Heart right ventricle (tissue), 16 donors: Measurements from ENCODE around the gene CNOT6. TPM values are rescaled to one million over a fixed set of nuclear protein-coding genes. Genes with fewer than 3 reads are reported as not detected.
"Not testable (repeated sequence)": the region's sequence is repeated elsewhere in the genome, so short reads cannot be mapped to it uniquely, and the experiment has no call there.

ENCODE experiments used
- ATAC-seq, 8 donors: fragments of 200-7000 bp; cut with Tn5 transposase; one replicate each; pipeline ENCODE4 v1.9.1; 2020; ENCODE audit warnings: mild to moderate bottlenecking in 8 of 8, moderate library complexity in 8 of 8, moderate number of reproducible peaks in 1 of 8
- DNase-seq, 2 donors: peaks; one replicate each; pipeline ENCODE4 v3.0.0-alpha.2; 2020
- H3K27ac ChIP-seq, 10 donors: fragments of 200-600 bp; sonication (generic) in 2 of 10; one replicate each; pipeline versions ENCODE4 v1.5.0 to v1.8.0; 2020 to 2022; ENCODE audit warnings: mild to moderate bottlenecking in 3 of 10
- H3K27me3 ChIP-seq, 7 donors: fragments of 200-600 bp; one replicate each; pipeline ENCODE4 v1.8.0; 2021 to 2022; ENCODE audit warnings: mild to moderate bottlenecking in 2 of 7
- H3K36me3 ChIP-seq, 9 donors: fragments of 200-600 bp; sonication (generic) in 1 of 9; one replicate each; pipeline versions ENCODE4 v1.5.0 to v1.8.0; 2020 to 2022; ENCODE audit warnings: mild to moderate bottlenecking in 2 of 9
- H3K4me1 ChIP-seq, 9 donors: fragments of 200-600 bp; sonication (generic) in 1 of 9; one replicate each; pipeline versions ENCODE4 v1.5.0 to v1.8.0; 2020 to 2022; ENCODE audit warnings: mild to moderate bottlenecking in 4 of 9
- H3K4me3 ChIP-seq, 10 donors: fragments of 200-600 bp; sonication (generic) in 2 of 10; one replicate each; pipeline versions ENCODE4 v1.5.0 to v1.8.0; 2020 to 2022; ENCODE audit warnings: mild to moderate bottlenecking in 7 of 10, moderate library complexity in 2 of 10
- H3K9me3 ChIP-seq, 11 donors: fragments of 200-600 bp in 10 of 11; sonication (generic) in 2 of 11; one replicate each; pipeline versions ENCODE4 v1.5.0 to v1.8.0; 2013 to 2022; ENCODE audit warnings: mild to moderate bottlenecking in 2 of 11, control low read depth in 1 of 11, moderate library complexity in 1 of 11
- CTCF ChIP-seq, 9 donors: fragments of 200-600 bp; sonication (generic) in 2 of 9; IDR thresholded peaks; one replicate each; pipeline versions ENCODE4 v1.5.0 to v1.8.0; 2021 to 2022; ENCODE audit warnings: antibody characterized with exemption in 9 of 9, mild to moderate bottlenecking in 5 of 9, moderate library complexity in 1 of 9
- WGBS, 2 donors: extraction: QIAGEN DNeasy Blood & Tissue Kit; methylation state at CpG; one replicate each; pipeline ENCODE4 v1.1.7; 2013; ENCODE audit warnings: inconsistent platforms in 1 of 2; 5-methylcytosine and 5-hydroxymethylcytosine counted together
- intact Hi-C, 10 donors: fragments of 100-400 bp; cut with DNase I; formaldehyde crosslinking; loops; one replicate each; pipeline versions ENCODE4 v1.11.1 to v1.14.2; 2022
- polyA plus RNA-seq, 2 donors: library from polyadenylated mRNA; stranded (reverse); fragments of 200-250 nt; gene quantifications; one replicate each; pipeline ENCODE4 v1.2.3, GENCODE V29; 2013
- total RNA-seq, 10 donors: library from RNA; stranded (reverse); fragmentation: NEBNext Ultra II Directional in 3 of 10; extraction: Animal tissue kit (Norgen Biotek cat#: 25700) in 3 of 10; gene quantifications; one replicate each; pipeline versions ENCODE4 v1.2.1 to v1.2.4, GENCODE V29; 2021 to 2023
- donor health status: Arrhythmogenic right ventricular cardiomyopathy.
- donor health status: ischemic (EF 13 %, LVEDD 7.1; RV severe dilation, severe dysfunction).
- donor health status: healthy with polysubstance abuse.
- donor health status: DM: no; HTN: yes; CAD: no.
- donor health status: DM: no; HTN: no; CAD: no.
- donor health status: ischemic (EF 25% LVEDD 6.9; RV normal size, moderate dysfunction).
- donor health status: ischemic (EF 25% LVEDD 5.7; RV mildly dilated, moderate dysfunction).
- donor health status: healthy.
- donor health status: DM: yes; HTN: yes; CAD: no.
- donor health status: Ischemic cardiomyopathy.
- donor health status: ischemic (EF 35%, LVEDD 5.7; RV mildly dilated, moderate dysfunction).
- donor health status: nonischemic (EF 11% LVEDD 7.7; RV severe dilation, severe dysfunction).
- donor health status: DM: yes; HTN: yes; CAD: no.
- donor health status: PGD.
- donor health status: ischemic (EF 29% LVEDD 5.4; RV normal size, mild dysfunction).
- donor health status: nonischemic (EF 23%, LVEDD 6.1; RV moderate dilation, normal function).

Gene CNOT6
- total and polyA plus RNA-seq, 12 donors, result 3.8 to 20.5 (median 13.1) TPM

- Histone ChIP-seq H3K27ac (no peak overlapping the region), H3K9me3 (no peaks in the 10 kb centered on the region), H3K4me3 (no peak overlapping the region), H3K27me3 (no peaks in the 10 kb centered on the region), H3K36me3 (no peaks in the 10 kb centered on the region), H3K4me1 (peaks cover 0 to 3% (median 0%) of the 10 kb centered on the region in 9 donors)
- WGBS, 2 donors, result 78 to 83% methylated on average over 6 of the region's 6 CpGs
- DNase-seq, result no peak
- ATAC-seq, result peak in 1 of 8 donors; percentile 19
- TF ChIP-seq CTCF (IDR thresholded peaks at IDR 0.05), result no peak
- intact Hi-C loops, result no loop called here
Measured at GRCh38 chr5:180507661-180508060, 13.5 kb downstream of the CNOT6 start.

- no peak for TF ChIP-seq CTCF (IDR thresholded peaks at IDR 0.05)
- Histone ChIP-seq H3K4me3 (no peak overlapping the region), H3K4me1 (peaks cover 0 to 20% (median 0%) of the 10 kb centered on the region in 9 donors), H3K9me3 (no peaks in the 10 kb centered on the region), H3K36me3 (no peaks in the 10 kb centered on the region), H3K27ac (no peak overlapping the region), H3K27me3 (no peaks in the 10 kb centered on the region)
- intact Hi-C loops, result no loop called here
- 99% methylated on average over 3 of the region's 3 CpGs for WGBS, 2 donors
- DNase-seq (no peak), ATAC-seq (no peak)
Measured at GRCh38 chr5:180515294-180515693, 21.1 kb downstream of the CNOT6 start.

- intact Hi-C loops, ATAC-seq, H3K9me3 ChIP-seq, H3K36me3 ChIP-seq, H3K4me3 ChIP-seq, H3K27ac ChIP-seq, DNase-seq, H3K27me3 ChIP-seq: not testable (repeated sequence)
- peaks cover 0 to 22% (median 0%) of the 10 kb centered on the region in 9 donors for H3K4me1 ChIP-seq
- WGBS, 2 donors, result 94 to 98% methylated on average over 7 of the region's 7 CpGs
Measured at GRCh38 chr5:180515974-180516373, 21.8 kb downstream of the CNOT6 start.

GRCh38 chr5:180516440-180516839 lies 22.3 kb downstream of the CNOT6 start:
- TF ChIP-seq CTCF (IDR thresholded peaks at IDR 0.05), result no peak
- Histone ChIP-seq H3K4me3 (no peak overlapping the region), H3K36me3 (no peaks in the 10 kb centered on the region), H3K27ac (no peak overlapping the region), H3K4me1 (peaks cover 0 to 27% (median 0%) of the 10 kb centered on the region in 9 donors), H3K9me3 (no peaks in the 10 kb centered on the region), H3K27me3 (no peaks in the 10 kb centered on the region)
- ATAC-seq, result no peak
- 77 to 91% methylated on average over 5 of the region's 5 CpGs for WGBS, 2 donors
- DNase-seq, result no peak
- intact Hi-C loops, result no loop called here

GRCh38 chr5:180519098-180519497 lies 24.9 kb downstream of the CNOT6 start:
- TF ChIP-seq CTCF (IDR thresholded peaks at IDR 0.05), result no peak
- no peak for DNase-seq
- Histone ChIP-seq H3K4me3 (no peak overlapping the region), H3K9me3 (no peaks in the 10 kb centered on the region), H3K27me3 (no peaks in the 10 kb centered on the region), H3K4me1 (peaks cover 0 to 52% (median 20%) of the 10 kb centered on the region in 9 donors), H3K36me3 (no peaks in the 10 kb centered on the region), H3K27ac (no peak overlapping the region)
- WGBS, 2 donors, result 73 to 76% methylated on average over 3 of the region's 3 CpGs
- peak in 1 of 8 donors; percentile 27 for ATAC-seq
- intact Hi-C loops, result no loop called here
